GM21528 (cell line): ENCODE data around the gene CLTC.

Experiments
- ATAC-seq: cut with Tn5 transposase; IDR thresholded peaks from one replicate; pipeline ENCODE4 v1.9.1; 2021; ENCODE audit warnings: mild to moderate bottlenecking, moderate library complexity; ENCODE audit not compliant: unreplicated experiment, low FRiP score

The CLTC gene

GRCh38 chr17:59722623-59723022 is 102.9 kb downstream of the CLTC start:
- ATAC-seq = no peak

GRCh38 chr17:59723041-59723440 is 103.3 kb downstream of the CLTC start:
- ATAC-seq = no peak

GRCh38 chr17:59723607-59724006 is 103.9 kb downstream of the CLTC start:
- ATAC-seq = no peak

- ATAC-seq = no peak
Measured at GRCh38 chr17:59725691-59726090, 106.0 kb downstream of the CLTC start.

- ATAC-seq = no peak
Measured at GRCh38 chr17:59727817-59728533, 108.3 kb downstream of the CLTC start.

- no peak for ATAC-seq
Measured at GRCh38 chr17:59730268-59730834, 110.7 kb downstream of the CLTC start.

- no peak for ATAC-seq
Measured at GRCh38 chr17:59733697-59734096, 114.0 kb downstream of the CLTC start.

GRCh38 chr17:59734226-59734625 is 114.5 kb downstream of the CLTC start:
- ATAC-seq = no peak

- no peak for ATAC-seq
Measured at GRCh38 chr17:59737324-59737723, 117.6 kb downstream of the CLTC start.

- ATAC-seq = no peak
Measured at GRCh38 chr17:59743842-59744241, 124.1 kb downstream of the CLTC start.

GRCh38 chr17:59745040-59745439 is 125.3 kb downstream of the CLTC start:
- no peak for ATAC-seq
